ENCODE measurements around the gene NRDE2.
A peak's percentile ranks its signal among the peaks of the same experiment; 100 is the strongest.
"Not testable (repeated sequence)": the region's sequence is repeated elsewhere in the genome, so short reads cannot be mapped to it uniquely, and the experiment has no call there.

Gene NRDE2

DNA sequence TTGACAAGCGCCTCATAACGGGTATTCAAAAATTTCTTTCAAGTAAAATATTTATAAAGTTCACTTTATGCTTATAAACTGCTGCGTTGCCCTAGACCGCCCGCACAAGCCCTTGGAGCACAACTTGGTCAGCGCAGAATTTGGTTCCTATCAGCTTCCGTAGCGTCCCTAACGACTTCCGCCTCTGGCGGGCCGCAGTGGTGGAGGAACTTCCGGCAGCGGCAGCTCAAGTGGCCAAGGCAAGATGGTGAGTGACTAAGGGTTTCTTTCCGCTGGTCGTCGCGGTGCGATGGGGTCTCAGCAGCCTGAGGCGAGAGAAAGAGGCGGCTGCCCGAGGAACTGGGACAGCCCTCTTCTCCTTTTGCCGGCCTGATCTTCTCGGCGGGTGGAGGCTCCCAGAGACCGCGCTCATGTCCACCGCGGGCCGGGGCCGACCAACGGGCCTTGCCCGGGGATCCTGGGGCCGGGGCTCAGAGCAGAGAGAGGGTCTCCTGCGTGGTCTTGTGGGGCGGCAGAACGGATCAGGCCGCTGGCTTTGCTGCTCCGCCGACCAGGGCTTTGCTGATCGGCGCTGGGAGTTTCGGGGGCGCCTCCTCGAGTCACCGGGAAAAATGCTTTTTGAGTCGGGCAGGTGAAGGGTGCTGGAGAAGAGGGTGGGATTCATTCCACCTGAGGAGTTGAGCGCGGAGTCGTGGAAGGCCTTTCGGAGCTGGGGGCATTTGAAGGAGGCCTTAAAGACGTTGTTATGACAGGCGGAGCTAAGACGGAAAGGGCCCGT lies 75.2 kb downstream of the NRDE2 start, which contains the start of gene PSMC1:
Gene PSMC1, plus strand, starts transcription at position 200 of the 778 bp plus-strand sequence. Its CDS starts 45 bp downstream, at position 245.
- H3K4me3 ChIP-seq (ENCODE audit: low read depth, low read length), result peak within 1 kb of the TSS; percentile 96
- TF ChIP-seq, protein P1, sequence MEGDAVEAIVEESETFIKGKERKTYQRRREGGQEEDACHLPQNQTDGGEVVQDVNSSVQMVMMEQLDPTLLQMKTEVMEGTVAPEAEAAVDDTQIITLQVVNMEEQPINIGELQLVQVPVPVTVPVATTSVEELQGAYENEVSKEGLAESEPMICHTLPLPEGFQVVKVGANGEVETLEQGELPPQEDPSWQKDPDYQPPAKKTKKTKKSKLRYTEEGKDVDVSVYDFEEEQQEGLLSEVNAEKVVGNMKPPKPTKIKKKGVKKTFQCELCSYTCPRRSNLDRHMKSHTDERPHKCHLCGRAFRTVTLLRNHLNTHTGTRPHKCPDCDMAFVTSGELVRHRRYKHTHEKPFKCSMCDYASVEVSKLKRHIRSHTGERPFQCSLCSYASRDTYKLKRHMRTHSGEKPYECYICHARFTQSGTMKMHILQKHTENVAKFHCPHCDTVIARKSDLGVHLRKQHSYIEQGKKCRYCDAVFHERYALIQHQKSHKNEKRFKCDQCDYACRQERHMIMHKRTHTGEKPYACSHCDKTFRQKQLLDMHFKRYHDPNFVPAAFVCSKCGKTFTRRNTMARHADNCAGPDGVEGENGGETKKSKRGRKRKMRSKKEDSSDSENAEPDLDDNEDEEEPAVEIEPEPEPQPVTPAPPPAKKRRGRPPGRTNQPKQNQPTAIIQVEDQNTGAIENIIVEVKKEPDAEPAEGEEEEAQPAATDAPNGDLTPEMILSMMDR (IDR thresholded peaks at IDR 0.05; ENCODE audit: low read depth, low read length), result no peak

DNA sequence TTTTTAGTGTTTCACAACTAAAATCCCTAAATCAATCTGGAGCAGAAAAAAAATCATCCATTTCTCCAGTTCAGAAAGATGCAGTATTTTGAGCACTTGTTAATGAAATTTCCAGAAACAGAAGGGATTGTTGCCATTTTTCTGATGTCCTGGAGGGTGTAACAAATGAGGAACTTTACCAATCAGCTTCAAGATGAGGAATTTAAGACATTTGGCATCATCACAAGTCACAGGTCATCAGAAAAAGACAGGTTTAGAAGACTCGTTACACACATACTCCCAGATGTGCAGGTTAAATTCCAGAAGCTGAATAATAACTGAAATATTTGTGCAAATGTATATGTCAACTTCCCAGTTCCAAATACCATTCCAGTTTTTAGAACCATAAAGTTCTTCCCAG lies 75.9 kb downstream of the NRDE2 start:
- peak overlapping the region; percentile 96 for H3K4me3 ChIP-seq (ENCODE audit: low read depth, low read length)

DNA sequence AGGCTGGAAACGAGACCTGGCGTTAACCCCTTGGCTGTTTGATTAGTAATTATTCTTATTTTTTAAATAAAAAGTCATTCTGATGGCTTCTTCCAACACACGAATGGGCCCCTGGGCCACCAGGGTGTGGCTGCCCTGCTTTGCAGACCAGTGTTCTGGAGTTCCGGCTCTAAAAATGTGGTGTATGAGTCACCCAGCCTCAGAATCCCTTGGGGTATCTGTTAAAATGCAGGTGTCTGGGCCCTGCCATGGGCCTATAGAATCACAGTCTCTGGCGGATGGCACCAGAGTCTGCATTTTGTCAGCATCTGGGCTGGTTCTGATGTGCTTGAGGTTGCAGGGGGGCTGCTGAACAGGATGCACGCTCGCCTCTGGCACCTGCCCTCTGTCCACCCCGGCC lies 77.9 kb downstream of the NRDE2 start:
- H3K4me3 ChIP-seq (ENCODE audit: low read depth, low read length), result no peak overlapping the region
- TF ChIP-seq, protein P1 (IDR thresholded peaks at IDR 0.05; ENCODE audit: low read depth, low read length), result no peak

More for the DNA sequence above, 75.9 kb downstream of the NRDE2 start:
- TF ChIP-seq, protein P1 (IDR thresholded peaks at IDR 0.05; ENCODE audit: low read depth, low read length), result no peak

DNA sequence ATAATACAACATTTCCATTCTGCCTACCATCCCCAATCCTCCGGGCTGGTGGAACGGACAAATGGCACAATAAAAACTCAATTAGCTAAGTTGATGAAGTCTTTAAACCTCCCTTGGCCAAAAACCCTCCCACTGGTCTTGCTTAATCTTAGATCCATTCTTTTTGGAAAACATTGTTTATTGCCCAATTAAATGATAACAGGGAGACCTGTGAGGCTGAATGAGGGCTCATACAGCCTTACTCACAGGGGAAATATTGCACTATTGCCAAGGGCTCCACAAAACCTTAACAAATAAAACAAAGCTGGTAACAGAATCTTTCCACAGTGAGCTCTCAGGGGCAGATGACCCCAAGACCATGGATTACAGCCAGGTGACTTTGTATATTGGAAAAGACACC lies 83.1 kb downstream of the NRDE2 start:
- H3K4me3 ChIP-seq (ENCODE audit: low read depth, low read length), result no peak overlapping the region
- TF ChIP-seq, protein P1 (IDR thresholded peaks at IDR 0.05; ENCODE audit: low read depth, low read length), result no peak

DNA sequence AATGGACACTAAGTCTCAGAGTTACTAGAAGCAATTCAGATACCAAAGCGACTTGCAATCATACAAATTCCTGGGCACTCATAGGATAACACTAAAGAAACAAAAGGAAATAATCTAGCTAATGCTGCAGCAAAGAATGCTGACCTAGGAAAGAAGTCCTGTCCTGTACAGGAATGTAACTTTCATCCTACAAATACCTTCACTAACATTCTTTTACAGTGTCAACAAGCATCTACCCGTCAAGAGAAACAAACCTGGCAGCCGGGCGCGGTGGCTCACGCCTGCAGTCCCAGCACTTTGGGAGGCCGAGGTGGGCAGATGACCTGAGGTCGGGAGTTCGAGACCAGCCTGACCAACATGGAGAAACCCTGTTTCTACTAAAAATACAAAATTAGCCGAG lies 84.3 kb downstream of the NRDE2 start:
- not testable (repeated sequence) for H3K4me3 ChIP-seq (ENCODE audit: low read depth, low read length)

DNA sequence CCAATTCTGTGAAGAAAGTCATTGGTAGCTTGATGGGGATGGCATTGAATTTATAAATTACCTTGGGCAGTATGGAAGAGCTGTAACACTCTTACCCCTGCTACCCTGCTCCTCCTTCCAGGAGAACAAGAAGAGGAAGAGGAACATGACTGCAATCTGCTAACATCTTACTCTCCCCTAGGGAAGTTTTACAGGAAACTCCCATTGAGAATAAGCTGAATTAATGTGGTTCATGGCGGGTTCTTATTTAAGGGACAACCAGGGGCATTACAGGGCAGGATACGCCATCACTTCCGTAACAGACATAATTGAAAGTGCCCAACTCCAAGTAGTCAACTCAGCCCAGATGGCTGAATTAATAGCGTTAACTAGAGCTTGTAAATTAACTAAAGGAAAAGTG lies 84.8 kb downstream of the NRDE2 start:
- no peak overlapping the region for H3K4me3 ChIP-seq (ENCODE audit: low read depth, low read length)
- TF ChIP-seq, protein P1 (IDR thresholded peaks at IDR 0.05; ENCODE audit: low read depth, low read length), result no peak

DNA sequence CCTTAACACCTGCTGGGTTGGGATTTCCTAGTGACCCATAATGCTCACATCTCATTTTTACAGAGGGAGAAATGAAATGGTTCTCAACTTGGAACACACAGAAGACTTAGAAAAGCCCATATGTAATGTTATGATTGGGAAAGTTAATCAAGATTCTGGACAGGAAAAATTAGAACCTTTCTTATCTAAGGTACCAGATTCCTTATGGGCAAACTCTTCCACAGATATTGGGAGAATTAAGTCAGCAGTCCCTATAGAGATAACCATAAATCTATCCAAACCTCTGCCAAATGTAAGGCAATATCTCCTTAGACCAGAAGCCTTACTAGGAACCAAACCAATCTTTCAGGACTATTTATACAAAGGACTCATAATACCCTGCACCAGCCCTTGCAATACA lies 89.3 kb downstream of the NRDE2 start:
- TF ChIP-seq, protein P1 (IDR thresholded peaks at IDR 0.05; ENCODE audit: low read depth, low read length), result no peak
- H3K4me3 ChIP-seq (ENCODE audit: low read depth, low read length), result no peak overlapping the region

DNA sequence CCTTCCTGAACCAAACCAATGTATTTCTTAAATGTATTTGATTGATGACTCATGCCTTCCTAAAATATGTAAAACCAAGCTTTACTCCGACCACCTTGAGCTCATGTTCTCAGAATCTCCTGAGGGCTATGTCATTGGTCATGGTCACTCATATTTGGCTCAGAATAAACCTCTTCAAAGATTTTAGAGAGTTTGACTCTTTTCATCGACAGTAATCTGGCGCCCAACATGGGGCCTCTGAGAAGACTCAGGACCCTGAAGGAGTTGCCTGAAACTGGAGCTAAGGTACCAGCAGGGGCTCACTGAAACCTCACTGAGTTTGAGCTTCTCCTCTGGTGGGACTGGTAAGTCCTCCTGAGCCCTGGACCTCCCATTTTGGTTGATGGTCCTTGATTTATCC lies 92.6 kb downstream of the NRDE2 start:
- H3K4me3 ChIP-seq (ENCODE audit: low read depth, low read length), result no peak overlapping the region
- TF ChIP-seq, protein P1 (IDR thresholded peaks at IDR 0.05; ENCODE audit: low read depth, low read length), result no peak

Measured in WI38 (cell line).